Islet precursor cell (in vitro differentiated cells): ENCODE results near the gene OSBPL10.
"Not testable (repeated sequence)": the region's sequence is repeated elsewhere in the genome, so short reads cannot be mapped to it uniquely, and the experiment has no call there.

Experiments used
- DNase-seq: peaks from one replicate; pipeline ENCODE4 v3.0.0-alpha.2; 2018

The OSBPL10 gene

GRCh38 chr3:31693346-31693745, 287.7 kb downstream of the OSBPL10 start:
- DNase-seq = no peak

GRCh38 chr3:31692751-31693150, 288.3 kb downstream of the OSBPL10 start:
- DNase-seq = no peak

GRCh38 chr3:31690771-31691170, 290.3 kb downstream of the OSBPL10 start:
- DNase-seq = no peak

- not testable (repeated sequence) for DNase-seq
Measured at GRCh38 chr3:31689523-31689922, 291.5 kb downstream of the OSBPL10 start.

GRCh38 chr3:31688984-31689383, 292.1 kb downstream of the OSBPL10 start:
- DNase-seq = no peak

- DNase-seq = no peak
Measured at GRCh38 chr3:31687020-31687802, 293.9 kb downstream of the OSBPL10 start.

- no peak for DNase-seq
Measured at GRCh38 chr3:31680072-31680870, 300.8 kb downstream of the OSBPL10 start.

- DNase-seq = no peak
Measured at GRCh38 chr3:31676556-31676955, 304.5 kb downstream of the OSBPL10 start.

GRCh38 chr3:31673950-31674349, 307.1 kb downstream of the OSBPL10 start:
- DNase-seq = no peak

- DNase-seq = no peak
Measured at GRCh38 chr3:31671976-31672375, 309.1 kb downstream of the OSBPL10 start.

GRCh38 chr3:31671451-31671850, 309.6 kb downstream of the OSBPL10 start:
- no peak for DNase-seq

- DNase-seq = no peak
Measured at GRCh38 chr3:31670722-31671121, 310.3 kb downstream of the OSBPL10 start.

- DNase-seq = no peak
Measured at GRCh38 chr3:31670136-31670535, 310.9 kb downstream of the OSBPL10 start.

- no peak for DNase-seq
Measured at GRCh38 chr3:31668242-31668641, 312.8 kb downstream of the OSBPL10 start.

GRCh38 chr3:31667582-31667981, 313.5 kb downstream of the OSBPL10 start:
- no peak for DNase-seq

- DNase-seq = no peak
Measured at GRCh38 chr3:31664031-31664430, 317.0 kb downstream of the OSBPL10 start.

- no peak for DNase-seq
Measured at GRCh38 chr3:31661993-31662670, 318.9 kb downstream of the OSBPL10 start.

GRCh38 chr3:31661286-31661685, 319.8 kb downstream of the OSBPL10 start:
- DNase-seq = no peak

- DNase-seq = no peak
Measured at GRCh38 chr3:31659246-31659645, 321.8 kb downstream of the OSBPL10 start.

GRCh38 chr3:31654998-31655397, 326.1 kb downstream of the OSBPL10 start:
- DNase-seq = no peak

GRCh38 chr3:31653464-31653863, 327.6 kb downstream of the OSBPL10 start:
- no peak for DNase-seq

GRCh38 chr3:31652296-31652695, 328.8 kb downstream of the OSBPL10 start:
- DNase-seq = no peak

GRCh38 chr3:31648286-31648968, 332.6 kb downstream of the OSBPL10 start:
- DNase-seq = no peak
